T-helper 1 cell treated with Interleukin-12 subunit alpha and Interleukin-12 subunit beta and Interleukin-4 antibody, amounts not matched to agents 30 μg/mL and 1 μg/mL, for 36 hours (primary cell): ENCODE results near the gene LRRC28.
A peak's percentile ranks its signal among the peaks of the same experiment; 100 is the strongest.
"Not testable (repeated sequence)": the region's sequence is repeated elsewhere in the genome, so short reads cannot be mapped to it uniquely, and the experiment has no call there.

ENCODE experiments used
- H3K27ac Mint-ChIP-seq: one replicate; pipeline ENCODE4 v1.8.0; 2021; ENCODE audit warnings: mild to moderate bottlenecking, mixed read lengths
- H3K27me3 Mint-ChIP-seq: one replicate; pipeline ENCODE4 v1.8.0; 2021; ENCODE audit warnings: low read depth, mixed read lengths
- H3K36me3 Mint-ChIP-seq: one replicate; pipeline ENCODE4 v1.8.0; 2021; ENCODE audit warnings: low read depth, mixed read lengths
- H3K4me1 Mint-ChIP-seq: one replicate; pipeline ENCODE4 v1.8.0; 2021; ENCODE audit warnings: low read depth, mixed read lengths
- H3K4me3 Mint-ChIP-seq: one replicate; pipeline ENCODE4 v1.8.0; 2021; ENCODE audit warnings: mild to moderate bottlenecking, moderate library complexity, mixed read lengths
- H3K9me3 Mint-ChIP-seq: one replicate; pipeline ENCODE4 v1.8.0; 2021; ENCODE audit warnings: mixed read lengths

LRRC28 gene

GRCh38 chr15:99399618-99400017, 148.3 kb downstream of the LRRC28 start:
- H3K27me3 Mint-ChIP-seq = peaks cover 7% of the 10 kb centered on the region
- H3K27ac Mint-ChIP-seq = no peak overlapping the region
- H3K4me3 Mint-ChIP-seq = no peak overlapping the region
- peaks cover 5% of the 10 kb centered on the region for H3K4me1 Mint-ChIP-seq
- H3K9me3 Mint-ChIP-seq = peaks cover 2% of the 10 kb centered on the region
- H3K36me3 Mint-ChIP-seq = peaks cover 2% of the 10 kb centered on the region

- not testable (repeated sequence) for H3K9me3 Mint-ChIP-seq, H3K4me3 Mint-ChIP-seq, H3K27me3 Mint-ChIP-seq, H3K27ac Mint-ChIP-seq, H3K36me3 Mint-ChIP-seq, H3K4me1 Mint-ChIP-seq
These were observed 149.9 kb downstream of the LRRC28 start for GRCh38 chr15:99401216-99401615.

- Mint-ChIP-seq H3K9me3 (no peaks in the 10 kb centered on the region), H3K27me3 (peaks cover 7% of the 10 kb centered on the region), H3K27ac (no peak overlapping the region), H3K36me3 (peaks cover 2% of the 10 kb centered on the region), H3K4me3 (no peak overlapping the region), H3K4me1 (peaks cover 9% of the 10 kb centered on the region)
These were observed 150.9 kb downstream of the LRRC28 start for GRCh38 chr15:99402014-99402729.

GRCh38 chr15:99403597-99403996, 152.3 kb downstream of the LRRC28 start:
- no peaks in the 10 kb centered on the region for H3K9me3 Mint-ChIP-seq
- H3K27me3 Mint-ChIP-seq = peaks cover 4% of the 10 kb centered on the region
- H3K36me3 Mint-ChIP-seq = peaks cover 2% of the 10 kb centered on the region
- H3K4me3 Mint-ChIP-seq = no peak overlapping the region
- peaks cover 20% of the 10 kb centered on the region for H3K4me1 Mint-ChIP-seq
- no peak overlapping the region for H3K27ac Mint-ChIP-seq

- H3K4me3 Mint-ChIP-seq = no peak overlapping the region
- H3K27me3 Mint-ChIP-seq = no peaks in the 10 kb centered on the region
- peaks cover 21% of the 10 kb centered on the region for H3K4me1 Mint-ChIP-seq
- H3K36me3 Mint-ChIP-seq = no peaks in the 10 kb centered on the region
- no peaks in the 10 kb centered on the region for H3K9me3 Mint-ChIP-seq
- H3K27ac Mint-ChIP-seq = no peak overlapping the region
These were observed 153.2 kb downstream of the LRRC28 start for GRCh38 chr15:99404454-99404853.

- Mint-ChIP-seq H3K4me3 (no peak overlapping the region), H3K9me3 (no peaks in the 10 kb centered on the region), H3K27ac (no peak overlapping the region), H3K36me3 (no peaks in the 10 kb centered on the region), H3K27me3 (no peaks in the 10 kb centered on the region), H3K4me1 (peaks cover 24% of the 10 kb centered on the region)
These were observed 154.8 kb downstream of the LRRC28 start for GRCh38 chr15:99406120-99406519.

- Mint-ChIP-seq H3K4me3 (no peak overlapping the region), H3K27ac (no peak overlapping the region), H3K4me1 (peaks cover 24% of the 10 kb centered on the region), H3K9me3 (no peaks in the 10 kb centered on the region), H3K36me3 (no peaks in the 10 kb centered on the region), H3K27me3 (no peaks in the 10 kb centered on the region)
These were observed 155.6 kb downstream of the LRRC28 start for GRCh38 chr15:99406716-99407487.

GRCh38 chr15:99407716-99408115, 156.4 kb downstream of the LRRC28 start:
- Mint-ChIP-seq H3K36me3 (no peaks in the 10 kb centered on the region), H3K27ac (peak overlapping the region; percentile 26), H3K4me1 (peaks cover 24% of the 10 kb centered on the region), H3K9me3 (no peaks in the 10 kb centered on the region), H3K27me3 (no peaks in the 10 kb centered on the region), H3K4me3 (no peak overlapping the region)

GRCh38 chr15:99408236-99409096, 157.2 kb downstream of the LRRC28 start:
- Mint-ChIP-seq H3K4me1 (peaks cover 24% of the 10 kb centered on the region), H3K4me3 (no peak overlapping the region)

GRCh38 chr15:99409097-99409473, 157.8 kb downstream of the LRRC28 start:
- Mint-ChIP-seq H3K4me3 (no peak overlapping the region), H3K4me1 (peaks cover 24% of the 10 kb centered on the region), H3K9me3 (no peaks in the 10 kb centered on the region), H3K36me3 (no peaks in the 10 kb centered on the region), H3K27ac (no peak overlapping the region), H3K27me3 (no peaks in the 10 kb centered on the region)

More at GRCh38 chr15:99408236-99409096, 157.2 kb downstream of the LRRC28 start:
- no peaks in the 10 kb centered on the region for H3K36me3 Mint-ChIP-seq
- no peaks in the 10 kb centered on the region for H3K27me3 Mint-ChIP-seq
- no peaks in the 10 kb centered on the region for H3K9me3 Mint-ChIP-seq
- H3K27ac Mint-ChIP-seq = peak overlapping the region; percentile 26

- H3K9me3 Mint-ChIP-seq = no peaks in the 10 kb centered on the region
- H3K27ac Mint-ChIP-seq = no peak overlapping the region
- H3K4me1 Mint-ChIP-seq = peaks cover 24% of the 10 kb centered on the region
- no peaks in the 10 kb centered on the region for H3K36me3 Mint-ChIP-seq
- no peaks in the 10 kb centered on the region for H3K27me3 Mint-ChIP-seq
- H3K4me3 Mint-ChIP-seq = no peak overlapping the region
These were observed 158.3 kb downstream of the LRRC28 start for GRCh38 chr15:99409560-99409959.

GRCh38 chr15:99410477-99410876, 159.2 kb downstream of the LRRC28 start:
- no peaks in the 10 kb centered on the region for H3K36me3 Mint-ChIP-seq
- H3K4me1 Mint-ChIP-seq = peaks cover 21% of the 10 kb centered on the region
- H3K9me3 Mint-ChIP-seq = no peaks in the 10 kb centered on the region
- H3K27ac Mint-ChIP-seq = no peak overlapping the region
- H3K27me3 Mint-ChIP-seq = no peaks in the 10 kb centered on the region
- no peak overlapping the region for H3K4me3 Mint-ChIP-seq

GRCh38 chr15:99411234-99411633, 160.0 kb downstream of the LRRC28 start:
- H3K27ac Mint-ChIP-seq = no peak overlapping the region
- H3K9me3 Mint-ChIP-seq = no peaks in the 10 kb centered on the region
- no peak overlapping the region for H3K4me3 Mint-ChIP-seq
- H3K4me1 Mint-ChIP-seq = peaks cover 20% of the 10 kb centered on the region
- no peaks in the 10 kb centered on the region for H3K27me3 Mint-ChIP-seq
- H3K36me3 Mint-ChIP-seq = no peaks in the 10 kb centered on the region

- no peak overlapping the region for H3K4me3 Mint-ChIP-seq
These were observed 160.8 kb downstream of the LRRC28 start for GRCh38 chr15:99412082-99412481.

More at GRCh38 chr15:99412082-99412481, 160.8 kb downstream of the LRRC28 start:
- Mint-ChIP-seq H3K27ac (no peak overlapping the region), H3K36me3 (no peaks in the 10 kb centered on the region), H3K9me3 (no peaks in the 10 kb centered on the region), H3K4me1 (peaks cover 20% of the 10 kb centered on the region), H3K27me3 (no peaks in the 10 kb centered on the region)
